ENCODE results near the gene TNFAIP8. TPM values are rescaled to one million over a fixed set of nuclear protein-coding genes. Genes with fewer than 3 reads are reported as not detected.
A peak's percentile ranks its signal among the peaks of the same experiment; 100 is the strongest.

TNFAIP8 gene
- total and polyA plus RNA-seq, 9 of the 15 experiments (the other 6 are each of a cell fraction or from before 2014, with no cell fraction given), result 29.9 to 52.2 (median 44.8) TPM

- 10% methylated on average over 8 of the region's 8 CpGs for WGBS (ENCODE audit: insufficient coverage, low coverage, missing lambda C conversion rate)
- H3K4me2 ChIP-seq (ENCODE audit: insufficient read depth, low read length), result peak overlapping the region; percentile 56; the same call in 1 of the 2 replicates
- DNase-seq (ENCODE audit: extremely low read depth in 1 of 4, low spot score in 3 of 4) (peak; percentile 31 to 81 (median 40)), FAIRE-seq (peak; percentile 83), ATAC-seq (peak; percentile 91)
- no peaks in the 10 kb centered on the region for H3K27me3 ChIP-seq (ENCODE audit: control insufficient read depth in 2 of 2, insufficient read depth in 2 of 2, low read length in 2 of 2)
- in situ Hi-C loops (cut with MboI) (no loop called here), intact Hi-C loops (cut with micrococcal nuclease) (loop anchor here (2.0 to 10.0 kb wide), 2 partner anchors 309 to 447 kb away; partner anchors contain the start of gene DTWD2)
- H3K9me1 ChIP-seq (ENCODE audit: control insufficient read depth, insufficient read depth, low read length), result no peaks in the 10 kb centered on the region
- H3K9ac ChIP-seq (ENCODE audit: insufficient read depth in 1 of 2, low read depth in 2 of 2, low read length in 2 of 2), result no peak overlapping the region
- no TSS peak for BruUV-seq (replicated peaks)
- POLR2A ChIA-PET, result interaction anchor here (0.6 to 1.6 kb wide), 3 partner anchors 12 to 448 kb away, joined by 3 read pairs; no protein-coding TSS in a partner anchor
- no peak overlapping the region for H3K4me3 ChIP-seq
- H4K20me1 ChIP-seq (replicated peaks; ENCODE audit: control insufficient read depth, insufficient read depth, low read length), result no peaks in the 10 kb centered on the region
- H3K27ac ChIP-seq (ENCODE audit: extremely low read depth, low read depth, low read length), result no peak overlapping the region
- no peaks in the 10 kb centered on the region for H3K79me2 ChIP-seq (ENCODE audit: control insufficient read depth, insufficient read depth, low read length)
- peak overlapping the region; percentile 68 for H2AFZ ChIP-seq (ENCODE audit: low read depth, low read length)
- no peaks in the 10 kb centered on the region for H3K9me3 ChIP-seq (replicated peaks; ENCODE audit: control insufficient read depth, insufficient read depth, low read depth, low read length)
- no peaks in the 10 kb centered on the region for H3K36me3 ChIP-seq (ENCODE audit: control insufficient read depth, insufficient read depth, low read length)
- CTCF ChIA-PET (ENCODE audit: low intra/inter-chr PET ratio), result interaction anchor here (0.6 to 1.2 kb wide), 2 partner anchors 120 to 447 kb away, joined by 3 to 4 read pairs; partner anchors contain the start of gene DTWD2
- H3K4me1 ChIP-seq (replicated peaks in 1 of 2; ENCODE audit: control insufficient read depth in 2 of 2, insufficient read depth in 2 of 2, low read length in 2 of 2), result peaks cover 0 to 15% of the 10 kb centered on the region in 2 experiments; a peak in 4 of 5 replicates
- TF ChIP-seq RBBP5 (IDR thresholded peaks at IDR 0.05; ENCODE audit: borderline replicate concordance, insufficient read depth, low read length, poor library complexity, severe bottlenecking) (no peak), RFX1 (IDR thresholded peaks at IDR 0.05) (no peak), CTCF (IDR thresholded peaks at IDR 0.05 in 2 of 3, conservative IDR thresholded peaks at IDR 0.05 in 1 of 3; ENCODE audit: insufficient read depth in 2 of 3, low read depth in 1 of 3, low read length in 3 of 3) (peak; percentile 73 to 82 (median 80)), HNRNPH1 (optimal IDR thresholded peaks at IDR 0.05; ENCODE audit: low read depth, low read length) (no peak), ZNF589 (CRISPR knock-in tag; IDR thresholded peaks at IDR 0.05; ENCODE audit: low read depth) (no peak), UBTF (IDR thresholded peaks at IDR 0.05; ENCODE audit: borderline replicate concordance in 1 of 2, low read depth in 2 of 2, low read length in 2 of 2) (no peak), PURB (CRISPR knock-in tag; IDR thresholded peaks at IDR 0.05; ENCODE audit: low read depth) (no peak), ZNF785 (CRISPR knock-in tag; IDR thresholded peaks at IDR 0.05) (no peak), NKRF (IDR thresholded peaks at IDR 0.05; ENCODE audit: borderline replicate concordance) (no peak), VEZF1 (CRISPR knock-in tag; IDR thresholded peaks at IDR 0.05) (no peak), BDP1 (IDR thresholded peaks at IDR 0.05; ENCODE audit: insufficient read depth, insufficient read length) (no peak), TEAD1 (CRISPR knock-in tag; IDR thresholded peaks at IDR 0.05) (0 out of 4 replicates have a peak, but pooled peaks of 1 of the 2 experiments have one; percentile 11)
These were observed 79.8 kb downstream of the TNFAIP8 start for GRCh38 chr5:119435436-119436132.
